H9 (cell line): ENCODE data around the gene PPFIA4. TPM values are rescaled to one million over a fixed set of nuclear protein-coding genes. Genes with fewer than 3 reads are reported as not detected.

ENCODE experiments used
- DNase-seq: peaks from one replicate; pipeline ENCODE4 v3.0.0-alpha.2; 2017
- H2AFZ ChIP-seq: one replicate; pipeline ENCODE4 v1.6.1; 2013; ENCODE audit warnings: mild to moderate bottlenecking, low read length, control low read depth, moderate library complexity
- H2AK5ac ChIP-seq: 2 replicates; pipeline ENCODE4 v1.6.1; 2013; ENCODE audit warnings: low read length, control low read depth, mixed read lengths; ENCODE audit not compliant: insufficient read length
- H2BK120ac ChIP-seq: one replicate; pipeline ENCODE4 v1.6.1; 2013; ENCODE audit warnings: low read depth, mild to moderate bottlenecking, low read length, control low read depth, inconsistent platforms; ENCODE audit not compliant: poor library complexity, severe bottlenecking
- H2BK12ac ChIP-seq: 2 replicates; pipeline ENCODE4 v1.6.1; 2013; ENCODE audit warnings: low read length, control low read depth, mixed read lengths, low read depth; ENCODE audit not compliant: insufficient read length
- H2BK15ac ChIP-seq: 2 replicates; pipeline ENCODE4 v1.6.1; 2013; ENCODE audit warnings: low read depth, low read length, control low read depth
- H2BK20ac ChIP-seq: one replicate; pipeline ENCODE4 v1.6.1; 2013; ENCODE audit warnings: low read depth, mild to moderate bottlenecking, low read length, control low read depth, inconsistent platforms; ENCODE audit not compliant: poor library complexity, severe bottlenecking
- H2BK5ac ChIP-seq: 2 replicates; pipeline ENCODE4 v1.6.1; 2013; ENCODE audit warnings: low read length, control low read depth, mixed read lengths; ENCODE audit not compliant: insufficient read length
- H3K14ac ChIP-seq: 2 replicates; pipeline ENCODE4 v1.6.1; 2013; ENCODE audit warnings: low read length, control low read depth; ENCODE audit not compliant: insufficient read depth
- H3K18ac ChIP-seq: 2 replicates; pipeline ENCODE4 v1.6.1; 2013; ENCODE audit warnings: low read depth, mild to moderate bottlenecking, mixed read lengths, low read length, control low read depth; ENCODE audit not compliant: insufficient read length
- H3K23ac ChIP-seq: 2 replicates; pipeline ENCODE4 v1.6.1; 2013; ENCODE audit warnings: low read length, control low read depth, mixed read lengths, low read depth; ENCODE audit not compliant: insufficient read length
- H3K23me2 ChIP-seq: 2 replicates; pipeline ENCODE4 v1.6.1; 2013; ENCODE audit warnings: low read depth, mild to moderate bottlenecking, mixed read lengths, low read length, control low read depth; ENCODE audit not compliant: insufficient read length, poor library complexity, severe bottlenecking
- H3K27ac ChIP-seq: 2 replicates; pipeline ENCODE4 v1.5.1; 2013; ENCODE audit warnings: low read length, control low read depth, mixed read lengths, low read depth; ENCODE audit not compliant: insufficient read length
- H3K27me3 ChIP-seq: 2 replicates; pipeline ENCODE4 v1.6.1; 2013; ENCODE audit warnings: low read length, control low read depth, inconsistent platforms; ENCODE audit not compliant: insufficient read depth
- H3K4ac ChIP-seq: 2 replicates; pipeline ENCODE4 v1.6.1; 2013; ENCODE audit warnings: low read depth, mild to moderate bottlenecking, control low read depth, inconsistent platforms, low read length, moderate library complexity
- H3K4me1 ChIP-seq: 2 replicates; pipeline ENCODE4 v1.6.1; 2013; ENCODE audit warnings: low read length, control low read depth, inconsistent platforms; ENCODE audit not compliant: insufficient read depth
- H3K4me2 ChIP-seq: 2 replicates; pipeline ENCODE4 v1.6.1; 2013; ENCODE audit warnings: low read length, control low read depth, mixed read lengths; ENCODE audit not compliant: insufficient read length, insufficient read depth
- H3K56ac ChIP-seq: 2 replicates; pipeline ENCODE4 v1.6.1; 2013; ENCODE audit warnings: low read depth, mild to moderate bottlenecking, mixed read lengths, low read length, control low read depth; ENCODE audit not compliant: insufficient read length
- H3K79me1 ChIP-seq: 2 replicates; pipeline ENCODE4 v1.6.1; 2013; ENCODE audit warnings: low read depth, mild to moderate bottlenecking, moderate library complexity, low read length, control low read depth, inconsistent platforms; ENCODE audit not compliant: insufficient read depth, poor library complexity, severe bottlenecking
- H3K79me2 ChIP-seq: 2 replicates; pipeline ENCODE4 v1.6.1; 2013; ENCODE audit warnings: low read length, control low read depth, inconsistent platforms; ENCODE audit not compliant: insufficient read depth
- H3K9ac ChIP-seq: 2 replicates; pipeline ENCODE4 v1.6.1; 2013; ENCODE audit warnings: low read length, control low read depth, mixed read lengths; ENCODE audit not compliant: insufficient read length; ENCODE audit errors: extremely low read depth
- H3K9me3 ChIP-seq: one replicate; pipeline ENCODE4 v1.6.1; 2013; ENCODE audit warnings: low read depth, low read length, inconsistent platforms; ENCODE audit not compliant: control insufficient read depth
- H3T11ph ChIP-seq: one replicate; pipeline ENCODE4 v1.6.1; 2013; ENCODE audit warnings: mild to moderate bottlenecking, low read length, control low read depth, inconsistent platforms
- H4K20me1 ChIP-seq: one replicate; pipeline ENCODE4 v1.6.1; 2013; ENCODE audit not compliant: control insufficient read depth, insufficient read length, insufficient read depth
- H4K5ac ChIP-seq: 2 replicates; pipeline ENCODE4 v1.6.1; 2013; ENCODE audit warnings: low read depth, mild to moderate bottlenecking, mixed read lengths, low read length, control low read depth; ENCODE audit not compliant: insufficient read length
- H4K8ac ChIP-seq: replicated peaks from 2 replicates; pipeline ENCODE4 v1.6.1; 2013; ENCODE audit warnings: low read length, control low read depth, mixed read lengths, low read depth; ENCODE audit not compliant: insufficient read length
- H4K91ac ChIP-seq: 2 replicates; pipeline ENCODE4 v1.6.1; 2013; ENCODE audit warnings: low read depth, mild to moderate bottlenecking, moderate library complexity, mixed read lengths, low read length, control low read depth; ENCODE audit not compliant: insufficient read length
- H3K27ac Mint-ChIP-seq, 3 experiments: 2 replicates in 2 of 3; 3 replicates in 1 of 3; pipeline ENCODE4 v1.8.0; 2020 to 2021; ENCODE audit warnings: mixed read lengths in 3 of 3, mild to moderate bottlenecking in 1 of 3, moderate library complexity in 1 of 3
- H3K27me3 Mint-ChIP-seq: 2 replicates; pipeline ENCODE4 v1.8.0; 2021; ENCODE audit warnings: low read depth, mild to moderate bottlenecking, moderate library complexity, mixed read lengths
- H3K36me3 Mint-ChIP-seq, 3 experiments: 2 replicates in 2 of 3; 3 replicates in 1 of 3; pipeline ENCODE4 v1.8.0; 2020 to 2021; ENCODE audit warnings: low read depth in 3 of 3, mixed read lengths in 3 of 3; ENCODE audit not compliant: insufficient read depth in 1 of 3
- H3K4me1 Mint-ChIP-seq, 2 experiments: 2 replicates each; pipeline ENCODE4 v1.8.0; 2020; ENCODE audit warnings: mixed read lengths in 2 of 2
- H3K4me3 Mint-ChIP-seq, 2 experiments: 2 replicates in 1 of 2; 3 replicates in 1 of 2; pipeline ENCODE4 v1.8.0; 2020 to 2021; ENCODE audit warnings: mild to moderate bottlenecking in 2 of 2, mixed read lengths in 2 of 2, moderate library complexity in 1 of 2
- H3K9me3 Mint-ChIP-seq, 2 experiments: 2 replicates in 1 of 2; 3 replicates in 1 of 2; pipeline ENCODE4 v1.8.0; 2020; ENCODE audit warnings: mild to moderate bottlenecking in 2 of 2, mixed read lengths in 2 of 2, moderate library complexity in 1 of 2
- CTCF ChIP-seq: fragments of 200-600 bp; sonication (generic); conservative IDR thresholded peaks from 3 replicates; pipeline ENCODE4 v1.8.0; 2021; ENCODE audit warnings: antibody characterized with exemption, mild to moderate bottlenecking
- WGBS: extraction: QIAGEN DNeasy Blood & Tissue Kit; methylation state at CpG from one replicate; pipeline ENCODE4 v1.1.7; 2013; ENCODE audit warnings: missing lambda C conversion rate, low lambda C conversion rate, mixed read lengths; ENCODE audit not compliant: insufficient read length; ENCODE audit errors: extremely low coverage; 5-methylcytosine and 5-hydroxymethylcytosine counted together
- total RNA-seq: library from RNA; stranded (reverse); gene quantifications from 2 replicates; pipeline ENCODE4 v1.2.1, GENCODE V29; 2021

PPFIA4 gene
- total RNA-seq, 1 experiment from 2014 or later = 3.9 TPM

- no peak overlapping the region for H3K4me3 Mint-ChIP-seq
- Histone ChIP-seq H4K5ac (no peak overlapping the region), H3T11ph (no peak overlapping the region), H2AK5ac (no peak overlapping the region), H3K79me1 (no peaks in the 10 kb centered on the region), H3K27me3 (no peaks in the 10 kb centered on the region), H2BK12ac (no peak overlapping the region), H2BK120ac (no peak overlapping the region), H3K18ac (no peak overlapping the region), H4K91ac (no peak overlapping the region), H2BK20ac (no peak overlapping the region), H2BK5ac (no peak overlapping the region), H3K9ac (no peak overlapping the region), H2BK15ac (no peak overlapping the region), H2AFZ (no peak overlapping the region), H3K9me3 (no peaks in the 10 kb centered on the region), H3K4me1 (peaks cover 4% of the 10 kb centered on the region; the same call in 1 of the 2 replicates), H3K4me2 (no peak overlapping the region), H3K23me2 (no peaks in the 10 kb centered on the region), H3K14ac (no peak overlapping the region), H3K79me2 (no peaks in the 10 kb centered on the region), H3K56ac (no peak overlapping the region), H3K27ac (no peak overlapping the region), H4K8ac (no peak overlapping the region), H3K4ac (no peak overlapping the region), H3K23ac (no peak overlapping the region), H4K20me1 (no peaks in the 10 kb centered on the region)
- H3K36me3 Mint-ChIP-seq = peaks cover 12 to 52% (median 26%) of the 10 kb centered on the region in 3 experiments; a peak in 6 of 7 replicates
- WGBS = no CpG with 5 or more reads among the region's 1 CpG
- H3K27ac Mint-ChIP-seq = peak overlapping the region in 1 of 3 experiments; percentile 73; a peak in 1 of 7 replicates
- peaks cover 20 to 30% of the 10 kb centered on the region in 2 experiments for H3K4me1 Mint-ChIP-seq
- no peaks in the 10 kb centered on the region for H3K27me3 Mint-ChIP-seq
- no peak for TF ChIP-seq CTCF
- no peak for DNase-seq
- peaks cover 2 to 3% of the 10 kb centered on the region in 2 experiments; a peak in 2 of 5 replicates for H3K9me3 Mint-ChIP-seq
Observed at GRCh38 chr1:203058676-203058935, 32.3 kb downstream of the PPFIA4 start.
